GM12801 (cell line): ENCODE results near the gene ANTXR2.

Experiments used
- CTCF ChIP-seq: IDR thresholded peaks from one replicate; pipeline ENCODE4 v1.5.1; 2011; ENCODE audit warnings: control low read depth; ENCODE audit not compliant: insufficient read length; ENCODE audit errors: extremely low read depth

The ANTXR2 gene

GRCh38 chr4:79979785-79980437 lies 93.1 kb downstream of the ANTXR2 start:
- no peak for TF ChIP-seq CTCF

GRCh38 chr4:79977131-79977840 lies 95.7 kb downstream of the ANTXR2 start:
- TF ChIP-seq CTCF = no peak

- TF ChIP-seq CTCF = no peak
Observed at GRCh38 chr4:79964400-79965211, 108.4 kb downstream of the ANTXR2 start.

- no peak for TF ChIP-seq CTCF
Observed at GRCh38 chr4:79964020-79964399, 109.0 kb downstream of the ANTXR2 start.

GRCh38 chr4:79959652-79960051 lies 113.4 kb downstream of the ANTXR2 start:
- TF ChIP-seq CTCF = no peak

- no peak for TF ChIP-seq CTCF
Observed at GRCh38 chr4:79958466-79959264, 114.4 kb downstream of the ANTXR2 start.

- TF ChIP-seq CTCF = no peak
Observed at GRCh38 chr4:79949178-79949577, 123.9 kb downstream of the ANTXR2 start.
